IMR-90 (cell line): Measurements from ENCODE around the gene DAAM2. TPM values are rescaled to one million over a fixed set of nuclear protein-coding genes. Genes with fewer than 3 reads are reported as not detected.

Source experiments
- ATAC-seq: fragments of 200-7000 bp; cut with Tn5 transposase; 2 replicates; pipeline ENCODE4 v1.9.1; 2020; ENCODE audit warnings: low read depth, mild to moderate bottlenecking, moderate library complexity
- BruUV-seq: library from RNA; stranded (reverse); fragments of 400-500 nt; replicated peaks from 2 replicates; lab custom pipeline; 2021; lab: Mats Ljungman, UMichigan
- CTCF ChIA-PET: fragments of 300-600 bp; formaldehyde crosslinking; extraction: SDS; loops from one replicate; lab custom pipeline; 2021; ENCODE audit warnings: antibody characterized with exemption; lab: Yijun Ruan, JAX
- POLR2A ChIA-PET: fragments of 300-600 bp; sonication (Branson Sonifier 250); formaldehyde crosslinking; loops from one replicate; lab custom pipeline; 2022; ENCODE audit warnings: antibody characterized with exemption; ENCODE audit not compliant: unreplicated experiment; lab: Charles Lee
- DNase-seq: peaks from one replicate; pipeline ENCODE4 v3.0.0; 2013
- H2AFZ ChIP-seq: replicated peaks from 2 replicates; pipeline ENCODE3; 2013; ENCODE audit warnings: low read length, mild to moderate bottlenecking; ENCODE audit not compliant: poor library complexity
- H2AK5ac ChIP-seq: 2 replicates; pipeline ENCODE4 v1.6.1; 2013; ENCODE audit warnings: low read depth, low read length, inconsistent platforms
- H2AK9ac ChIP-seq: replicated peaks from 2 replicates; pipeline ENCODE3; 2013; ENCODE audit warnings: mild to moderate bottlenecking, low read depth, low read length, moderate library complexity; ENCODE audit not compliant: poor library complexity
- H2BK120ac ChIP-seq: 2 replicates; pipeline ENCODE4 v1.6.1; 2013; ENCODE audit warnings: low read depth, low read length, inconsistent platforms
- H2BK15ac ChIP-seq: 3 replicates; pipeline ENCODE4 v1.6.1; 2013; ENCODE audit warnings: low read depth, low read length, inconsistent platforms
- H2BK20ac ChIP-seq: 2 replicates; pipeline ENCODE4 v1.6.1; 2013; ENCODE audit warnings: low read depth, mild to moderate bottlenecking, inconsistent platforms, low read length, moderate library complexity
- H2BK5ac ChIP-seq: 2 replicates; pipeline ENCODE4 v1.6.1; 2013; ENCODE audit warnings: mild to moderate bottlenecking, low read depth, low read length, inconsistent platforms; ENCODE audit not compliant: poor library complexity, severe bottlenecking
- H3K14ac ChIP-seq: replicated peaks from 2 replicates; pipeline ENCODE4 v1.6.1; 2013; ENCODE audit warnings: low read depth, low read length, inconsistent platforms
- H3K18ac ChIP-seq: 2 replicates; pipeline ENCODE4 v1.6.1; 2013; ENCODE audit warnings: low read depth, low read length, control low read depth
- H3K23ac ChIP-seq: 2 replicates; pipeline ENCODE4 v1.6.1; 2013; ENCODE audit warnings: low read depth, low read length, inconsistent platforms
- H3K27ac ChIP-seq: 2 replicates; pipeline ENCODE4 v1.5.1; 2013; ENCODE audit warnings: mild to moderate bottlenecking, control low read depth, low read length; ENCODE audit not compliant: insufficient read depth
- H3K27me3 ChIP-seq: 2 replicates; pipeline ENCODE4 v1.6.1; 2013; ENCODE audit warnings: low read length; ENCODE audit not compliant: control insufficient read depth, insufficient read depth
- H3K36me3 ChIP-seq: 2 replicates; pipeline ENCODE4 v1.6.1; 2013; ENCODE audit warnings: low read length, mixed read lengths; ENCODE audit not compliant: control insufficient read depth, insufficient read depth
- H3K4ac ChIP-seq: 2 replicates; pipeline ENCODE4 v1.6.1; 2013; ENCODE audit warnings: low read depth, low read length, inconsistent platforms
- H3K4me1 ChIP-seq: 2 replicates; pipeline ENCODE4 v1.6.1; 2013; ENCODE audit warnings: low read length, mixed read lengths; ENCODE audit not compliant: control insufficient read depth, insufficient read depth
- H3K4me2 ChIP-seq: 2 replicates; pipeline ENCODE4 v1.6.1; 2013; ENCODE audit warnings: low read depth, mild to moderate bottlenecking, control low read depth, low read length, moderate library complexity
- H3K4me3 ChIP-seq: 2 replicates; pipeline ENCODE4 v1.5.1; 2013; ENCODE audit warnings: low read depth, mild to moderate bottlenecking, control low read depth, low read length, moderate library complexity; ENCODE audit not compliant: insufficient read depth
- H3K56ac ChIP-seq: 2 replicates; pipeline ENCODE4 v1.6.1; 2013; ENCODE audit warnings: low read length, inconsistent platforms; ENCODE audit not compliant: insufficient read depth; ENCODE audit errors: extremely low read depth
- H3K79me1 ChIP-seq, 2 experiments: 2 replicates each; pipeline ENCODE4 v1.6.1; 2013; ENCODE audit warnings: low read length in 2 of 2, inconsistent platforms in 1 of 2, low read depth in 1 of 2
- H3K9ac ChIP-seq: 2 replicates; pipeline ENCODE4 v1.6.1; 2013; ENCODE audit warnings: low read depth, low read length, control low read depth
- H3K9me1 ChIP-seq: 2 replicates; pipeline ENCODE4 v1.6.1; 2013; ENCODE audit warnings: low read length, inconsistent platforms; ENCODE audit not compliant: insufficient read depth
- H3K9me3 ChIP-seq: 2 replicates; pipeline ENCODE4 v1.6.1; 2013; ENCODE audit warnings: low read length; ENCODE audit not compliant: control insufficient read depth, insufficient read depth
- H4K20me1 ChIP-seq: 2 replicates; pipeline ENCODE4 v1.6.1; 2013; ENCODE audit warnings: low read length, inconsistent platforms; ENCODE audit not compliant: insufficient read depth
- H4K5ac ChIP-seq: 2 replicates; pipeline ENCODE4 v1.6.1; 2013; ENCODE audit warnings: mild to moderate bottlenecking, low read depth, low read length, control low read depth
- H4K8ac ChIP-seq, 2 experiments: 2 replicates each; pipeline ENCODE4 v1.6.1; 2013; ENCODE audit warnings: low read depth in 2 of 2, low read length in 2 of 2, control low read depth in 1 of 2, inconsistent platforms in 1 of 2
- H4K91ac ChIP-seq: 2 replicates; pipeline ENCODE4 v1.6.1; 2013; ENCODE audit warnings: low read depth, low read length, inconsistent platforms; ENCODE audit not compliant: insufficient read depth
- BHLHE40 ChIP-seq: fragments of 150-350 bp; IDR thresholded peaks from 2 replicates; pipeline ENCODE4 v1.6.1; 2016; ENCODE audit warnings: mild to moderate bottlenecking, low read depth, low read length
- CEBPB ChIP-seq: IDR thresholded peaks from 2 replicates; pipeline ENCODE4 v1.6.1; 2012; ENCODE audit warnings: low read depth, low read length, improper control_type of control experiment
- CHD1 ChIP-seq: IDR thresholded peaks from 2 replicates; pipeline ENCODE4 v1.6.1; 2012; ENCODE audit warnings: low read depth, low read length, improper control_type of control experiment
- CTCF ChIP-seq: conservative IDR thresholded peaks from 2 replicates; pipeline ENCODE4 v1.5.1; 2012; ENCODE audit warnings: mild to moderate bottlenecking, low read depth, low read length, improper control_type of control experiment
- ELK1 ChIP-seq: fragments of 150-350 bp; IDR thresholded peaks from 2 replicates; pipeline ENCODE4 v1.6.1; 2016; ENCODE audit warnings: low read depth, mild to moderate bottlenecking, low read length, moderate library complexity, borderline replicate concordance
- FOS ChIP-seq: fragments of 150-350 bp; IDR thresholded peaks from 2 replicates; pipeline ENCODE4 v1.6.1; 2016; ENCODE audit warnings: low read depth, low read length
- MAFK ChIP-seq: IDR thresholded peaks from 2 replicates; pipeline ENCODE4 v1.6.1; 2012; ENCODE audit warnings: low read depth, low read length, improper control_type of control experiment
- MAZ ChIP-seq: IDR thresholded peaks from 2 replicates; pipeline ENCODE4 v1.6.1; 2012; ENCODE audit warnings: low read depth, mild to moderate bottlenecking, low read length, improper control_type of control experiment, moderate library complexity, borderline replicate concordance
- MXI1 ChIP-seq: IDR thresholded peaks from 2 replicates; pipeline ENCODE4 v1.6.1; 2012; ENCODE audit warnings: low read depth, mild to moderate bottlenecking, low read length, moderate library complexity, borderline replicate concordance
- NFE2L2 ChIP-seq: fragments of 150-350 bp; IDR thresholded peaks from 2 replicates; pipeline ENCODE4 v1.6.1; 2016; ENCODE audit warnings: low read depth, mild to moderate bottlenecking, low read length
- POLR2A ChIP-seq: IDR thresholded peaks from 2 replicates; pipeline ENCODE4 v1.6.1; 2012; ENCODE audit warnings: mild to moderate bottlenecking, low read depth, low read length
- RAD21 ChIP-seq: IDR thresholded peaks from 2 replicates; pipeline ENCODE4 v1.6.1; 2012; ENCODE audit warnings: low read length, improper control_type of control experiment
- RCOR1 ChIP-seq: IDR thresholded peaks from 2 replicates; pipeline ENCODE4 v1.6.1; 2012; ENCODE audit warnings: mild to moderate bottlenecking, low read length, improper control_type of control experiment; ENCODE audit not compliant: insufficient replicate concordance
- RFX5 ChIP-seq: IDR thresholded peaks from 2 replicates; pipeline ENCODE4 v1.8.0; 2012; ENCODE audit warnings: low read depth, mild to moderate bottlenecking, low read length, moderate library complexity
- SMC3 ChIP-seq: fragments of 150-350 bp; IDR thresholded peaks from 2 replicates; pipeline ENCODE4 v1.6.1; 2016; ENCODE audit warnings: low read depth, mild to moderate bottlenecking, antibody characterized with exemption, low read length, moderate library complexity
- USF2 ChIP-seq: fragments of 150-350 bp; IDR thresholded peaks from 2 replicates; pipeline ENCODE4 v1.6.1; 2017; ENCODE audit warnings: mild to moderate bottlenecking, antibody characterized with exemption, low read length, low read depth
- WGBS, 2 experiments: methylation state at CpG; one replicate each; pipeline versions ENCODE4 v1.1.5 to v1.1.7; 2013; ENCODE audit warnings: missing lambda C conversion rate in 2 of 2; ENCODE audit not compliant: insufficient read length in 1 of 2; ENCODE audit errors: extremely low coverage in 2 of 2; 5-methylcytosine and 5-hydroxymethylcytosine counted together
- dilution Hi-C: fragments of 300-500 bp; cut with HindIII; formaldehyde crosslinking; loops from one replicate; pipeline ENCODE4 v1.14.3; 2018; ENCODE audit warnings: low sequenced_read_pairs; ENCODE audit not compliant: unreplicated experiment
- in situ Hi-C: fragments of 300-500 bp; cut with MboI; formaldehyde crosslinking; loops from 3 replicates; pipeline ENCODE4 v1.14.3; 2019; ENCODE audit warnings: low sequenced_read_pairs, inconsistent platforms, mixed read lengths
- intact Hi-C: fragments of 100-400 bp; cut with micrococcal nuclease; formaldehyde crosslinking; loops from 2 replicates; pipeline ENCODE4 v1.10.0; 2022
- polyA plus RNA-seq, 3 experiments: library from polyadenylated mRNA; depleted of rRNA; stranded (reverse); fragments of >200 nt; gene quantifications; 2 replicates each; pipeline ENCODE4 v1.2.3, GENCODE V29; 2012; ENCODE audit warnings: low replicate concordance in 1 of 3
- total RNA-seq: library from RNA; depleted of rRNA; stranded (reverse); fragments of >200 nt; gene quantifications from 2 replicates; pipeline ENCODE4 v1.2.3, GENCODE V29; 2012

DAAM2 gene
- total and polyA plus RNA-seq, 2 of the 4 experiments (the other 2 are of a cell fraction) = 11.2 to 12.9 TPM

- Histone ChIP-seq H3K79me1 (peaks cover 13 to 20% of the 10 kb centered on the region in 2 experiments; a peak in 3 of 4 replicates), H3K9ac (no peak overlapping the region), H3K56ac (no peak overlapping the region), H3K4me2 (no peak overlapping the region), H2BK120ac (no peak overlapping the region), H4K8ac (no peak overlapping the region), H2BK5ac (no peak overlapping the region), H3K14ac (no peak overlapping the region), H3K4me3 (no peak overlapping the region), H4K91ac (no peak overlapping the region), H4K5ac (no peak overlapping the region), H2AFZ (no peak overlapping the region), H3K9me3 (no peaks in the 10 kb centered on the region), H3K27me3 (no peaks in the 10 kb centered on the region), H3K36me3 (no peaks in the 10 kb centered on the region), H3K18ac (no peak overlapping the region), H3K4ac (no peak overlapping the region), H2AK9ac (no peak overlapping the region), H3K27ac (no peak overlapping the region), H3K4me1 (peaks cover 5% of the 10 kb centered on the region), H3K23ac (no peak overlapping the region), H2AK5ac (no peak overlapping the region), H4K20me1 (no peaks in the 10 kb centered on the region; the same call in 1 of the 2 replicates), H3K9me1 (no peaks in the 10 kb centered on the region; the same call in 1 of the 2 replicates), H2BK20ac (no peak overlapping the region), H2BK15ac (no peak overlapping the region)
- in situ Hi-C loops = no loop called here
- TF ChIP-seq RAD21 = no peak
- no peak for TF ChIP-seq SMC3
- TF ChIP-seq ELK1 = no peak
- no peak for TF ChIP-seq CEBPB
- no peak for TF ChIP-seq POLR2A
- no peak for TF ChIP-seq MAZ
- no peak for TF ChIP-seq FOS
- TF ChIP-seq RCOR1 = no peak
- TF ChIP-seq CHD1 = no peak
- no peak for TF ChIP-seq BHLHE40
- TF ChIP-seq MAFK = no peak
- no peak for TF ChIP-seq NFE2L2
- TF ChIP-seq RFX5 = no peak
- TF ChIP-seq USF2 = no peak
- TF ChIP-seq CTCF = no peak
- no peak for TF ChIP-seq MXI1
- dilution Hi-C loops = no loop called here
- ATAC-seq (no peak), DNase-seq (no peak)
- intact Hi-C loops = no loop called here
- CTCF ChIA-PET = no interaction called here
- no CpG with 5 or more reads among the region's 2 CpGs for WGBS, 2 experiments
- BruUV-seq = no TSS peak
- POLR2A ChIA-PET = no interaction called here
Measured at GRCh38 chr6:39797751-39798150, 5.6 kb downstream of the DAAM2 start.
